GM12874 (cell line): ENCODE measurements around the gene FIZ1.

ENCODE experiments used
- TF ChIP-seq, protein P1 (sequence below): IDR thresholded peaks from 2 replicates; pipeline ENCODE4 v1.5.1; 2011; ENCODE audit warnings: low read depth, mild to moderate bottlenecking, control low read depth, low read length, moderate library complexity; ENCODE audit not compliant: insufficient read depth

Gene FIZ1

DNA sequence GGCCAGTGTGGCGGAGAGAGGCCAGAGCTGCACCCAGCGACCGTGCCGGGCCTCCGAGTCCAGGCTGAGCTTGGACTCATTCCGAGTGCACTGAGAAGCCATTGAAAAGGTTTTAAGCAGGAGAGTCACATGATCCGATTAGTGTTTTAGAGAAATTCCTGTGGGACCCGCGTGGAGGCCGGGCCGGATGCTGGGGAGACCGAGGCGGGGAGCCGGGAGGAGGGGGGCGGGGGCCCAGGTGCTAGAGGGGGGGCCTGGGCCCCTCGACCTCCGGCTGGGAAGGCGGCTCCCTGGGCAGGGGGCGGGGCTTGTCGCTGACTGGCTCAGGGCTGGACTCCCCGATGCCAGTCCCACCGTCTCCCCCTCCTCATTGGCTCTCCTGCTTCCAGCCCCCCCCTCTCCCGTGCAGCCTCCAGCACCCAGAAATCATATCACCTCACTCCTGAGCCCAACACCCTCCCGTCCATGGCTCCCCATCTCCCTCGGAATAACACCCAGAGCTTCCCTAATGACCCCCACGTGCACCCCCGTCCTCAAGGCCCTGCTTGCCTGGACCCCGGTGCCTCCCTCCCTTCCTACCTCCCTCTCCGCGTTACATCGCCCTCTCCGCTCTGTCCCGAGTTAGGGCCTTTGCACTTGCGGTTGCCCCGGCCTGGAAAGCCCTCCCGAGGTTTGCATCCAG lies 13.5 kb downstream of the FIZ1 start:
- TF ChIP-seq, protein P1, sequence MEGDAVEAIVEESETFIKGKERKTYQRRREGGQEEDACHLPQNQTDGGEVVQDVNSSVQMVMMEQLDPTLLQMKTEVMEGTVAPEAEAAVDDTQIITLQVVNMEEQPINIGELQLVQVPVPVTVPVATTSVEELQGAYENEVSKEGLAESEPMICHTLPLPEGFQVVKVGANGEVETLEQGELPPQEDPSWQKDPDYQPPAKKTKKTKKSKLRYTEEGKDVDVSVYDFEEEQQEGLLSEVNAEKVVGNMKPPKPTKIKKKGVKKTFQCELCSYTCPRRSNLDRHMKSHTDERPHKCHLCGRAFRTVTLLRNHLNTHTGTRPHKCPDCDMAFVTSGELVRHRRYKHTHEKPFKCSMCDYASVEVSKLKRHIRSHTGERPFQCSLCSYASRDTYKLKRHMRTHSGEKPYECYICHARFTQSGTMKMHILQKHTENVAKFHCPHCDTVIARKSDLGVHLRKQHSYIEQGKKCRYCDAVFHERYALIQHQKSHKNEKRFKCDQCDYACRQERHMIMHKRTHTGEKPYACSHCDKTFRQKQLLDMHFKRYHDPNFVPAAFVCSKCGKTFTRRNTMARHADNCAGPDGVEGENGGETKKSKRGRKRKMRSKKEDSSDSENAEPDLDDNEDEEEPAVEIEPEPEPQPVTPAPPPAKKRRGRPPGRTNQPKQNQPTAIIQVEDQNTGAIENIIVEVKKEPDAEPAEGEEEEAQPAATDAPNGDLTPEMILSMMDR = no peak

DNA sequence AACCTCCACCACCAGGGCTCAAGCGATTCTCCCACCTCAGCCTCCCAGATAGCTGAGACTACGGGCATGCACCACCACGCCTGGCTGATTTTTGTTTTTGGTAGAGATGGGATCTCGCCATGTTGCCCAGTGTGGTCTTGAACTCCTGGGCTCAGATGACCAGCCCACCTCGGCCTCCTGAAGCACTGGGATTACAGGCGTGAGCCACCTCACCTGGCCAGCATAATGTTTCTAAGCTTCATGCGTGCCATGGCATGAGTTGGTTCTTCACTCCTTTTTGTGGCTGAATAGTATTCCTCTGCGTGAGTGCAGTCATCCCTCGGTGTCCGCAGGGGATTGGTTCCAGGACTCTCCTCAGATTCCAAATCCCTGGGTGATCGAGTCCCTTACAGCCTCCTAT lies 14.4 kb downstream of the FIZ1 start:
- TF ChIP-seq, protein P1 = no peak

DNA sequence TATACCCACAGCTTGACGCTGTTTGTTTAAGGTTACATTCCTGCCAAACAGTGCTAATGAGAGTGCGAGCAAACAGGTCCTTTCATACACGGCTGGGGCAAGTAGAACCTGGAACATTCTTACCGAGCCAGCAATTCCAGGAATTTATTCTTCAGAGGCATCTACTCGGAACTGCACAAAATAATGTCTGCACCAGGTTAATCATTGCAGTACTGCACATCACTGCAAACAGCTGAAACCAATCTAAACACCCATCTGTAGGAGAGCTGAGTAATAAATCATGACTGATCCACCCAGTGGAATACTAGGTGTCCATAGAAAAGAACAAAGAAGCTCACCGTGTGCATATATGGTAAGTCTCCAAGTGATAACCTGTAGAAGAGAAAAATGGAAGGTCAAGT lies 17.5 kb downstream of the FIZ1 start:
- TF ChIP-seq, protein P1 = no peak

DNA sequence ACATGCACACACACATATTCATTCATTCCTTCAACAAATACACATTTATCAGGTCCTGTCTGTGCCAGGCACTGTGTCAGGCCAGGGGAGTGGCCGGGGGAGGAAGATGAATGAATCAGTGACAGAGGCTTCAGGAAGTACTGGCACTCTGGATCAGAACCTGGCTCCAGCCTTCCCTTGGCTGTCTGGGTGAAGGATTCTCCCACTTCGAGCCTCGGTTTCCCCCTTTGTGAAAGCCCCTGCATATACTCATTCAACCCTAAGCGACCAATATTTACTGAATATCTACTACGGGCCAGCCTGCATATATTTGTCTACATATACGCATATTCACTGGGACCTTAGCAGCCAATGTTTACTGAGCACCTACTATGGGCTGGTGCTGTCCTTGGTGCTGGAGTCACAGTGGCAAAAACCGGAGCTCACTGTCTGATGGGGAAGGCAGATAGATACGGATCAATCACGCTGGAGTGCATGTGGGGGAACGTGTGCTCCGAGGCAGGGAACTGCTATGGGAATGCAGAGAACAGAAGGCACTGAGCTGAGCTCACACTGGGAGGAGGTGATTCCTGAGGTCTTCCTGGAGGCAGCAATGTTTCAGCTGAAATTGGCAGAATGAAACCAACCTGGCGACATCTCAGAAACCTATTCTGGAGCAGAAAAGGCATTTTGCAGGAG lies 18.0 kb downstream of the FIZ1 start:
- TF ChIP-seq, protein P1 = no peak

DNA sequence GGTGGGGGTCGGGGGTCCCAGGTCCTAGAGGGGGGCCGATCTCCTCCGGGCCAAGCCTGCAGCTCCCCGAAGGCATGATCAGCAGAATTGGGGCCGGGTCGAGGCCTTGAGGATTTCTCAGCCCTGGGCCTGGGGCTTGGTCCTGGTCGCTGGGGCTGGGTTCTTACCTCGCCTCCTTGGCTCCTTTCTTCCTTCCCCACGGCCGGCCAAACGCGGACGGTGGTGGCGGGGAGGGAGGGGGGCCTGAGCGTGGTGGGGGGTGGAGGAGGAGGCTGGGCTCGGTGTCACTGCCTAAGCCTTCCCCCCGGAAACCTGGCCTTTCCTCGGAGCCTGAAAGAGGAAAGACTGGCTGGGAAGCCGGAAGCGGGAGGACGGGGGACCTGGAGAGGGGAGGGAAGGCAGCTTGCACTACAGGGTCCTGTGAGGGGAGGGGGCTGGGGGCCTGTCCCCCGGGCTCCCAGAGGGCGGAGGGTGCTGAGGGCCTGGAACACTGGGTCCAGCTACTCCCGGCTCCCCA lies 18.6 kb downstream of the FIZ1 start, which contains the start of gene ZNF579:
ZNF579 (minus strand) TSS at position 221 of the 517 bp plus-strand sequence. CDS start 1,209 bp downstream, outside the sequence.
- TF ChIP-seq, protein P1 = no peak

DNA sequence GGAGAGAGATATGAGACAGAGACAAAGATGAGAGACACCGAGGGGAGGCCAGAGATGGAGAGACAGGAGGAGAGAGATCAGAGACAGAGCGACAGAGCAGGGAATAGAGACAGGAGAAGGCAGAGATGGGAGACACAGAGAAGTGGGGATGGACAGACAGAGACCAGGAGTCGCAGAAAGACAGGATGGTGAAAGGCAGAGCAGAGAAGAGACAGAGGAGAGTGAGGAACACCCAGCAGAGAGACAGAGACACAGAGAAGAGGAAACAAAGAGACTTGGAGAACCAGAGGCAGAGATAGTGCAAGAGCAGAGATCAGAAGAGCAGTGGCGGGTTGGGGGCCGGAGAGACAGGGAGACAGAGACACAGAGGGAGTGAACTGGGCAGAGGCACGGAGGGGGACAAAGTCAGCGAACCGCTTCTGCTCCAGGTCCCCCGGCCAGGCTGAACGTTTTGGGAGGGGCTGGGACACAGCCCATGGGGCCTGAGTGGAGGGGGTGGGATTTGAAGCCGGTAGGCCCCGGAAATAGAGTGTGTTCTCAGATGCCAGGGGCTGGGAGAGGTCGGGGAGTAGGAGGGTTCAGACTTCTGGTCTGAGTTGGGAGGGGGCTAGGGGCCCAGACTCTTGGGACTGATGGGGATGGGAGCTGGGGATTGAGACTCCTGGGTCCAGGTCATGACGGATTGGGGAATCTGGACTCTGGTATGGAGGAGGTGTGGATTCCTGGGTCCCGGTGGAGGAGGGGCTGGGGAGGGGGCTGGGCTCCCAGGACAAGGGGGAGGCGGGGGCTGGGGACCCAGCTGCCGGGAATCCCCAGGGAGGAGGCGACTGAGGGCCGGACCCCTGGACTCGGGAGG lies 19.3 kb downstream of the FIZ1 start:
- TF ChIP-seq, protein P1 = no peak
